IPS-11a (cell line): Measurements from ENCODE around the gene HOXC5.
"Not testable (repeated sequence)": the region's sequence is repeated elsewhere in the genome, so short reads cannot be mapped to it uniquely, and the experiment has no call there.

Experiments used
- H3K4me3 ChIP-seq: one replicate; pipeline ENCODE4 v1.5.1; 2013; ENCODE audit warnings: low read depth, low read length, control low read depth

Gene HOXC5

DNA sequence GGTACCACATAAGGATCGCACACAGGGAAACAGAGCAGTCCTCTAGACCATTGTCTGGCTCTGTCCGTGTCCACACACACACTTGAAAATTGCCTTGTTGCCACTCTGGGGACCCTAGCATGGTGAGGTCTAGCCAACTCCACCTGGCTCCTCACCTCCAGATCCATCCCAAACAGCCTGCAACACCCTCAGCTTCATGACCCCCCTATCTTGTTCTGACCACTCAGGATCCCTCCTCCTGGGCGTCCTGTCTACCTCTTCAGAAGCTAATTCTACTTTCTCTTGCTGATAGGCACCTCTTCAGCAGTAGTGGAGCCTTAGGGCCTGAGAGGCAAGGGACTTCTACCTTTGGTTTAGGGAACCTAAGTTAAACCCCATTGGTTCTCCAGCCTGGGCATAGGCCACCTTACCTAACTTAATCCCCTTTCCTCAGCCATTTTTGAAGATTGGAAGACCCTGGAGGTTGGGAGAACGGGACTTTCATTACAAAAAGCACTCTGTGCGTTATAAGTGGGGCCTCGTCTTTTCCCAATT, 697 bp upstream of the HOXC5 start:
- no peak overlapping the region for H3K4me3 ChIP-seq

DNA sequence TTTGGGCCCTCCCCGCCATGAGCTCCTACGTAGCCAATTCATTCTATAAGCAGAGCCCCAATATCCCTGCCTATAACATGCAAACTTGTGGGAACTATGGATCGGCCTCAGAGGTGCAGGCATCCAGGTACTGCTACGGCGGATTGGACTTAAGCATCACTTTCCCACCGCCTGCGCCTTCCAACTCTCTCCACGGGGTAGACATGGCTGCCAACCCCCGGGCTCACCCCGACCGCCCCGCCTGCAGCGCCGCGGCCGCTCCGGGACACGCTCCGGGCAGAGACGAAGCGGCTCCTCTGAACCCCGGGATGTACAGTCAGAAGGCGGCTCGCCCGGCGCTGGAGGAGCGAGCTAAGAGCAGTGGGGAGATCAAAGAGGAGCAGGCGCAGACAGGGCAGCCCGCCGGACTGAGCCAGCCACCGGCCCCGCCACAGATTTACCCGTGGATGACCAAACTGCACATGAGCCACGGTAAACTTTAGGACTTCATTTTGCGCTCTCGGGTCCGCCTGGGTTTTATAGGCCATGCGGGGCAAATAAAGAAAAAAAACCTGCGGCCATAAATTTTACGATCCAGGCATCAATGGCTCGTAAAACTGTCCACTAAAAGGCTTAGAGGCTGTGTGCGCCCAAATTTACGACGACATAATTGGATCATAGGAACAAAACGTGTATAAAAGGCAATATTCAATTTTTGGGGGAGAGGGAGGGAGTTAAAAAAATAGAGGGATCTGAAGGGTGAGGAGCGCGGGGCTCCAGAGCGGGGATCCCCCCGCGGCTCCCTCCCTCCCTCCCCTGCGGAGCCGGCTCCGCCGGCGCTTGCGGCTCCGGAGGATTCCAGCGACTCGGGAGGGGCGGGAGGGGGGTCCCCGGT, 493 bp downstream of the HOXC5 start:
- no peak overlapping the region for H3K4me3 ChIP-seq

DNA sequence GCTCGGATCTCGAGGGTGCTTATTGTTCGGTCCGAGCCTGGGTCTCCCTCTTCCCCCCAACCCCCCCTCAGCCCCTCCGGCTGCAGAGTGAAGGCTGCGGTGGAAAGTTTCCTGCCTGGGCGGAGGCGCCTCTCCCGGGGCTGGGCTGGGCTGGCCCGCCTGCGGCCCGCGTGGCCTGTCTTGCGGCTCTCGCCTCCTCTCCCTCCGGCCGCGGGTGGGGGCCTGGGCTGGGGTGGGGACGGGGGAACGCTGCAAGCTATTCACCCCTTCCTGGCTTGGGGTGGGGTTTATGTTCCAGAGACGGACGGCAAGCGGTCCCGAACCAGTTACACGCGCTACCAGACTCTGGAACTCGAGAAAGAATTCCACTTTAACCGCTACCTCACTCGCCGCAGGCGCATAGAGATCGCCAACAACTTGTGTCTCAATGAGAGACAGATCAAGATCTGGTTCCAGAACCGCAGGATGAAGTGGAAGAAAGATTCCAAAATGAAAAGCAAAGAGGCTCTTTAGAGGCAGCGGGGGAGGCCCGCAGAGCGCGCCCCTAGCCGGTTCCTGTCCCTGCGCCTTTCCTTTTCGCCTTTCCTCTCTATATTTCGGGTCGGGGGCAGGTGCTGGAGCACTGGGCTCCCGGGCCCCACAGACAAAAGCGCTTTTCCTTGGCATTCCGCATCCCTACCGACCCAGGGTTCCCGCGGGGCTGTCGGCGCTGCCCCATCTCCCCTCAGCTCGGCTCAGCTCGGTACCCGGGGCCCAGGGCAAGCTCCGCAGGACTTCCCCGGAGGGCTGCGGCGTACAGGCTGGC, 1.3 kb downstream of the HOXC5 start:
- no peak overlapping the region for H3K4me3 ChIP-seq

DNA sequence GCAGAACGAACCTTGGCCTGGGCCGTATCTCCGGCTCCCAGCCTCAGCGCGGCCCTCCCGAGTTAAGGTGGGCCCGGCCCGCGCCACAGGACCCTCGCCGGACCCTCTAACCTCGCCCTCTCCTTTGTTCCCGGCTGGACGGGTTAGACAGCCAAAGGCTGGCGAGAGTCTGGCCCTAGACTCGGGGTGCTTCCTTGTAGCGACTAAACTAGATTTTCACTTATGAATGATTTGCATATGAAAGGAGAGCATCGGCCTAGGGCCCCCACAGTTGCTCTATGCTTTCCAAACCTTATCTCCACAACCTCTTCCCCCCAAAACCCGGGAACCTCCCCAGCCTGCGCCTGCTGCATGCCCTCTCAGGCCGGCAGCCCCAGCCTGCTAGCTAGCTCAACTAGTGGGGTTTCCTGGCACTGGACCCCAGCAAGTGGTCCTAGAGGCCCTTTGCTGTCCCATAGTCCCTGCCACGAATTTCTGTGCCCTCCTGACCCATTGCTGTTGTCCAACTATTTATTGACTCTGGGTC, 2.0 kb downstream of the HOXC5 start:
- H3K4me3 ChIP-seq: no peak overlapping the region

DNA sequence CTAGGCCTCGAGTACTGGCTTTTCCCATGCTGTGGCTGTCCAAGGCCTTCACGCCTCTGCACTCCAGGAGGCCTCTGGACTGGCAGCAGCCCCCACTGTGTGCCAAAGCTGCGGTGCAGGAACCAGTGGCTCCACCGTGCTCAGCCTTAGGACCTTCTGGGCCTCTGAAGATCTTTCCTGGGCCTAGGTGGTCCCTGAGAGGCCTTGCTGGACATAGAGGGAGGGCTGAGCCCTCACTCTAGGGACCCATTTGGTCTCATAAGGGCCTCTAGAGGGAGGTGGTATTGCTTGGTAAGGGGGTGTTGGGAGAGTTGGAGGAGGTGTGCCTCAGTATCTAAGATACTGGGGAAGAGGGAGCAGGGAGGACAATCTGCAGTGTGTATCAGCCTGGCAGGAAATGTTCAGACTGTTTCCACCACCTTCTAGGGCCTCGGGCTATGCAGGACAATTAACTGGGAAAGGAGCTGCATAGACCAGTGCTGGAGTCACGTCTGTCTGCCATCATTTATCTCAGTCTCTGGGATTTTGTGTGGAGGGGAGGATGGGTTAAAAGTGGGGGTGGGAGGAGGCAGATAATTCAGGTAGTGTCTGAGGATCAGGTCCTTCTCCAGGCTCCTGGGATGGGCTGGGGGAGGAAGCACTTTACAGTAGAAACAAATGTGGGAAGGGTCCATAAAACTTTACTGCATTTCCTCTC, 2.9 kb downstream of the HOXC5 start:
- no peak overlapping the region for H3K4me3 ChIP-seq

DNA sequence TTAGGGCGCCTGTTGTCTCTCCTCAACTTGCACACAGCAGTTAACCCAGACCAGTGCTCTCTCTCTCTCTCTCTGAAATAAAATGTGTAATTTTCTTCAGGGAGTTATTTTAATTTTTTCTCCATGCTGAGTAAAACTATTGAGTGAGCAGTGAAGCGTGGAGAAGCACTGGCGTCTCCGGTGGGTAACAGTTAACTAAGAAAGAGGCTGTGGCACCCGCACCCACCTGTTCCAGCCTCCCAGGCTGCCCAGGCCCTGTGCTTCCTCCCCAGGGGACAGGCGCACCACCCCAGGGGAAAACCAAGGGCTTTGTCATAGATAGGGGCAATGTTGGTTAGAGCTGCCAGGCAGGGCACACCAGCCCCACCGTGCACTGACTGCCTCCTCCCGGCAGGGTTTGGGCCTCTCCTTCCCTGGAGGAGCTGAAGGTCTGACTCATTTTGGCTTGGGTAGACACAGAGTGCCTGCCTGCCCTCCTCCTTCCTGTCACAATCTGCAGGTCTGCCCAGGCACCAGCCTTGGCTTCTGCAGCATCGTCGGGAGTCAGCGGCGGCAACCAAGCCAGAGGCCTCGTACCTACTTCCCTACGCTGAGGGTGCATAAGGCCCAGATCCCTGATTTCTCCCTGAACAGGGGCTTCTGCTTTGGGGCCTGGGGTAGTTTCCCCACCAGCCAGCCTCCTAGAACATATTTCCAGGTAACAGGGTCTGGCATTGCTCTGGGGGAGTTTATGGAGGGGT, 3.9 kb downstream of the HOXC5 start:
- no peak overlapping the region for H3K4me3 ChIP-seq

DNA sequence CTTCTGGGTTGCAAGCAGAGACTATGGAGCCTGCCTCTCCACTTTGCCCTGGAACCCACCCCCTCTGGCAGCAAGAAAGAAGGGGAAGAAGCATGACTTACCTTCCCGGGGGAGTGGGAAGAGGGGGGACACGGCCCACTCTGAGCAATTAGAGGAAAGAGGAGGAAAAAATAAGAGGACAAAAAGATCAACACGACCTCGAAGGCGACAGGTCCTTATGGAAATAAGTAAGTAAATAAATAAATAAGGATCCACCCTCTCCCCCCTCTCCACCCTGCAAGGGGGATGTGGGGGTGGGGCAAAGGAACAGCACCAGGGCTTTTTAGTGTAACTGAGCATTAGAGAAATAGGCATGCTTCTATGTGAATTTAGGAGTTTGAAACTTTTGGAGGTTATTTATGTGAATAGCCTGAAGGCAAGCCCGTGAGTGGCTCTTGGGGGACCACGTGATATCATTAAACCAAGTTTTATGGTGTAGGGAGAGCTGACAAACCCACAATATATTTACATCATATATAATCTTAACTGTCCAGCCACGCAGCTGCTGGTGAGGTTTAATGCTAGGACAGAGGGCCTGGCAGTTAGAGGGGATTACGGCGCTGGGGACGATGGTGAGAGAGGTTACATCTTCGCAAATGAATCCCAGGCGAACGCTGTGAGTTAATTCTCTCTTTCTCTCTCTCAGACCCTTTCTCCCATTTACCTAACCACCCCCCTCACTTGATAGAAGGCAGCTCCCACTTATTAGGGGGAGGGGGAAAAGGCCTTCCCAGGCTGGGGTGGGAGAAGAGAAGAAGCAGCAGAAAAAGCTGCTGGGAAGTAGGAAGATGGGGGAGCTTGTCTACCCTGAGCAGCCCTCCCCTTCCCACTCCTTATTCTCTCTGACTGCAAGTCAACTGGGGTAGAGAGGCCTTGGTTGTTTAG, 4.8 kb downstream of the HOXC5 start:
- no peak overlapping the region for H3K4me3 ChIP-seq

DNA sequence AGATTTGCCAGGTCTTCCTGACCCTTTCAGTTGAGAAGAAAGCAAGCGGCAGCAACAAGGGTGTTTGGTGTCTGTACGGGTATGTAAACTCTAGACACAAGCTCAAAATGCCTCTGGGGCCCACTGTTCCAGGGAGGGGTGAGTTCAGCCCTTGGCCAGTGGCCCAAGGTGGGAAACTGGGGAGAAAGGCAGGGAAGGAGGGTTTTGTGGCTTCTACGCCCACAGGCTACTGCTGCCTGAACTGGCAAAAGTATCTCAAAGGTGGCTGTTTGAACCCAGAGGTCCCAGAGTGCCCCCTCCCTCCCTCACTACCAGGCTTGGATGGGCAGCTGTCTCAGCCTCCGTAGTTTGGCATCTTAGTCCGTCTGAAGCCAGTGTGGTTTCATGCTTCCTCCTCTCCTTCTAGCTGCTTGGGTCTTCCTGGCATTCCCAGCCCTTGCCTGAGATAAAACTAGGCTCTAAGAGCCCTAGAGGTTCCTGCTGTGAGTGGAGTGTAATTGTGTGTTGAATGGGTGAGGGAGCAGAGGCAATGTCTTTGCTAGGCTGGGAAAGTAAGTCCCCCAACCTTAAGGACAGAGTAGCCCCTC, 5.5 kb downstream of the HOXC5 start:
- H3K4me3 ChIP-seq: no peak overlapping the region

DNA sequence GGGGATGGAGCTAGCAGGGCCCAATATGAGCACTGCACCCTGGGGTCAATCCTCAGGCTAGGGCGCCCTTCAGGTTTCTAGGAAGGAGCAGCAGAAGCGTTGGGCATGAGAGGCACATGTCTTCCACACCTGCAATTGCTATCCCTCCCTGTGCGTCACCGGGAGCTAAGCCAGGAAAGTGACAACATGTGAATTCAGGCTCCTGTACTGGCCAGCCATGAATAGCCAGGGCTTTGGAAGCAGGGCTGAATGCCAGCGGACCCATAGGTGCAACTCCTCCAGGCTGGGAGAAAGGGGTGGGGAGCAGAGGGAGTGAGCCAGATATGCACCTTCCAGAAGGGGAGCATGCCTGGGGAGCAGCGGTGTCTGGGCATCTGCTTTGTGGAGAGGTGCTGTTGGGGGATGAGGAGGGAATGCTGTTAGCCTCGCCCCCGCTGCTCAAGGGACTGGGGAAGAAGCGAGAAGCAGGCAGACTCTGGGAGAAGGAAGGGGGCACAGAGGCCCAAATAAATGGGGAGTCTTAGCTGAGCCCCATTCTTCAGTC, 6.1 kb downstream of the HOXC5 start:
- H3K4me3 ChIP-seq: no peak overlapping the region

DNA sequence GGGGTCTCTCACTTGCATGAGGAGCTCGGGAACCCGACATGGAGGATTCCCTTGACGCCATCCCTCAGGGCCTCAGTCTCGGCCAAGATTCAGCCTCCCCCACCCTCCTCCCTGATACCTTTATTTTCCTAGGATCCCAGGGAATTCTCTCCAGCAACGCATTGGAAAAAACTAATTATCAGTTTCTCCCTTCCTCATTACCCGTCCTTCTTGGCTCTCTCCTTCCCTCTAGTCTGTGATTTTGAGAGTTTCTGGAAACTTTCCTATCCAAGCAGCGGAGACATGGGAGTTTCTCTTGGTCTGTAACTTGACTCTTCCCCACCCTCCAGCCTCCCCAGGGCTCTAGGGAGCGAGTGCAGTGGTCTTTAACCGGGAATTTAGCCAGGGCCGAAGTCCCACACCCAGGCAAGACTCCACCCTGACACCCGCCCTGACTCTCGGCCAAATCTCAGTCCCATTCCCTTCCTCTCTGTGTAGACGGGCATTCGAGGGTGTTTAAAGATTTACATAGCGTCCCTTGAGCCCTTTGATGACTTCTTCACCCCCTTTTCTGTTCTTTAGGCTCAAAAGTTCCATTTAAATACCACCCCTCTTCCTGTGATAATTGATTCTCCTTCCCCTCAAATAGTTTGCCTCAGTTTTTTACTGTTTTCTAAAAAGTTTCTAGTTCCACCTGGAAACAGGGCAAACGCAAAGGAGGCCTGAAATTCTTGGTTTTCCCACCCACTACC, 6.7 kb downstream of the HOXC5 start:
- no peak overlapping the region for H3K4me3 ChIP-seq

DNA sequence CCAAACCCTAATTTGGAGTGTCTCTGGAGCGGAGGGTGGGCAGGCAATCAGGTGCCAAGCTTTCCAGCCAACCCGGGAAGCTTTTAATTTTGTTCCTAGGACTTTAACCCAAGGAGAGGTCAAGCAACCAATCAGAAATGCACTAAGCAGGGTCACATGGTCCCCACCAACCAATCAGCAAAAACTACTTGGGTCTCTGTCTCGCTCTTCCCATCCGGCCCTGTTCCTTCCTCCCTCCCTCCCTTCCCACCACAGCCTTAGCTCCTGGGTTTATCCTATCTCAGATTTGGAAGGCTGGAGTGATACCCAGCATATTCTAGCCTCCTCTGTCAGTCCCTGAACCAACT, 7.3 kb downstream of the HOXC5 start:
- H3K4me3 ChIP-seq: no peak overlapping the region

DNA sequence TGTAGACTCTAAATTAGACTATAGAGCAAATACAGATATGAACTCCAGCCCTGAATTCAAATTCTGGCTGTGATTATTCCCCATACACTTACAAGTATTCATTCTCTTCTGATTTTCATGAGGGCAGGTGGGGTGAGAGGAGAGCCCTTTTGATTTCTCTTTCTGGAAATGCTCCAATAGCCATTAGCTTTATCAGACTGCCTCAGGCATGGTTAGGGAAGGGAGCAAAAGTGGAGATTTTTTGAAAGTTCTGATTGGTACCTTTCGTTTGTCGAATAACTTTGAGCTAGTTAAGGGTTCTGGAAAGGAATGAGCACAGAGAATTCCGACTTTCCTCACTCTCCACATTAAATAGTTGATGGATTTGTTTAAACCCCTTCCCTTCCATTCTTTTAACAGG, 7.8 kb downstream of the HOXC5 start:
- H3K4me3 ChIP-seq: no peak overlapping the region

DNA sequence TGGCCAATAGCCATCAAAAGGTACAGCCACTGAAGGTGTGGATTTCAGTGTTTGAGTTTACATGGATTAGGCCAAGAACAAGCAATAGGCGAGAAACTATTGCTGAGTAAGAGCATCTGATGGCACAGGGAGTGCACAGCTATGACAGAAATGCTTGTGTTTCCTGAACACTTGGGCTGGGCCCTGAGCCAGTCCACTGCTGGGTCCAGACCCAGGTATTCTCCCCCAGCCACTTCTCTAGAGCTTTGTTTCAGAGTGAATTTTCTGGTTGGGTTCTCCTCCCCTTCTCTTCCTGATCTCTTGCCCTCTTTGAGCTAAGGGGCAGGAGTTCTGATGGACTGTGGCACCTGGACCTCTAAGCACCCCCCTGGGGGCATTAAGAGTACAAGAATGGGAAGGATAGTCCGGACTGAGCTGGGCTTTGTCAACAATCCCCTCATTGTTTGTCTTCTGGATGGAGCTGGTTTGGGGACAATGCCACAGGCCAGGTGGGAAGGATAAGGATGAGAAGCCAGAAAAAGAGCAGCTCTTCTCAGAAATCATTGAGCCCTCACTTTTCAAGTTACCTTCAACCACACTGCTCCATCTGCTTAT, 8.3 kb downstream of the HOXC5 start:
- no peak overlapping the region for H3K4me3 ChIP-seq

DNA sequence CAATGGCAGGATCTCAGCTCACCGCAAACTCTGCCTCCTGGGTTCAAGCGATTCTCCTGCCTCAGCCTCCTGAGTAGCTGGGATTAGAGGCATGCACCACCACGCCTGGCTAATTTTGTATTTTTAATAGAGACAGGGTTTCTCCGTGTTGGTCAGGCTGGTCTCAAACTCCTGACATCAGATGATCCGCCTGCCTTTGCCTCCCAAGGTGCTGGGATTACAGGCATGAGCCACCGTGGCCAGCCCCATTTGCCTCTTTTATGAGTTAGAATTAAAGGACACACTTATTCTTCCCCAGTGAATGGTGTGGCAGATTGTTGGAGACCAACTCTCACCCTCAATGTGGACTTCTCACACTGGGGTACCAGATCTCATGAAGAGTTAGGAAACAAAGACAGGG, 9.2 kb downstream of the HOXC5 start:
- H3K4me3 ChIP-seq: not testable (repeated sequence)

DNA sequence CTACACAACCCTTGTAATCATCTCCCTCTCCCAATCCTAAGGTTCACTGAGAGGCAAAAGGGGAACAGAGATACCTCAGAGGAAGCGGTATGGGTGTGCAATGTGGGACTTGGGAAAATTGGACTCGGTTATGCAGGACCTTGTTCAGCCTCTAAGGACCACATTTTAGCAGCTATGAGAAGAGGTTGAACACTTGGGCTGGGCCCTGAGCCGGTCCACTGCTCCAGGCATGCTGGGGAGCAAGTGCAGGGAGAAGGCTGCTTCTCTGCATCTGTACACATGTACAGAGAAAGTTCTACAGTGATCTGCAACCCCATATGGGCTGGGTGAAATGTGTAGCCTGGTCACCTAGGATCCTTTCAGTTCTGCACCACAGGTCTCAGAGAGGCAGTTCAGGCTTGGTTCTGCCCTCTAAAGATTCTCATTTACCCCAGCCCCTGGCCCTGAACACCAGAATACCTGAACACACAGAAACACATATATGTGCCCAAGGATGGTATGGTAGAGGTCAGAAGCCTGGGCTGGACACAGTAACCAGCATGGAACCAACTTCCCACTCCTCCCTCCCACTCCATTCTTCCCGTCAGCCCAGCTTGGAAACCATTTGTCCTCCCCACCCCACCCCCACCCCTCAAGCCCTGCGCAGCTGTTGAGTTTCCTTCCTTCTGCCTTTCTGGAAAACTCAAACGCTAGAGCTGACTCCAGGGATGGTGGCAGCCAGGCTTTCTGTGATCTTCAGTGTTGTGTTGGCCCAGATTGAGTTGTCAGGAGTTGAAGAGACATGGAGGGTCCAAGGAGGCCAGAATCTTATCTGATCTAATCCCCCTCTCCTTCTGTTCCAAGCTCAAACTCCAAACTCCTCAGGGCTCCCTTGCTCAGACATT, 10.4 kb downstream of the HOXC5 start:
- H3K4me3 ChIP-seq: no peak overlapping the region

DNA sequence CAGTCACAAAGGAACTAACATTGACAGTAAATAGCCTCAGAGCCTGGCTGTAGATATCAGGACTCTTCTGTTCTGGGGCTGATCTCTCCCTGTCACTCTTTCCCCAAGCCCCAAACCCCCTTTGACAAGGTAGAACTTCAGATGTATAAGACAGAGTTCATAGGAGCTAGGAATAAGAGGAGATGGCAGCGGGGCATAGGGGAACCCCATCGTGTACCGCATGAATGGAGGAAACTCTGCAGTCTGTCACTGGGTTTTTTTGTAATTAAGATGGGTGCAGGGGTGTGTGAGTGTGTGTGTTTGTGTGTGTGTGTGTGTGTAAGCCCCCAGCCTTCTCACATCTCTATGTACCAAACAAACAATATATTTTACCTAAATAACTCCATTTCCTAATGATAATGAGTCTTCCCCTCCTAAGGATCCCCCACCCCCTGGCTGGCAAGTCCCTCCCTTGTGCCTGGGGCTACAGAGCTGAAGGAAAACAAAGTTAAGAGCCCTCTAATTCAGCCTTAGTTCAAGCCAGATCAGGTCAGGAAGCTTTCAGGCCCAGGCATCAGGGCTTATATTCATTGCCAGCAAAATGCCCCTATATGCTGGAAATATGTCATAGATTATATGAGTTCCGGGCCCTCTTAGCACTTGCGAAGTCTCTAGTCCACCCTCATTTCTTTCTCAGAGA, 11.7 kb downstream of the HOXC5 start:
- H3K4me3 ChIP-seq: no peak overlapping the region
